ENCODE data around the gene ATP7A. TPM values are rescaled to one million over a fixed set of nuclear protein-coding genes. Genes with fewer than 3 reads are reported as not detected.

The ATP7A gene
- total RNA-seq, 2 experiments from 2014 or later: 8.0 TPM

Other genes starting within 250 kb of the ATP7A start
- 10 to 100 TPM; 56.8 to 60.4 TPM for gene ATRX, start 124.5 kb upstream of the ATP7A start, total RNA-seq
- 10 to 100 TPM; 40.5 to 44.7 TPM for gene MAGT1, start 15.3 kb upstream of the ATP7A start, total RNA-seq
- gene COX7B, start 11.2 kb upstream of the ATP7A start, total RNA-seq: 100 to 1,000 TPM; 295 to 320 TPM
- 1 to 10 TPM in 1 of 2 experiments, under 1 TPM in 1; 0.70 to 1.9 TPM for gene PGAM4, start 58.9 kb downstream of the ATP7A start, total RNA-seq
- gene PGK1, start 193.6 kb downstream of the ATP7A start, total RNA-seq: 100 to 1,000 TPM; 908 to 924 TPM
- gene TAF9B, start 229.0 kb downstream of the ATP7A start, total RNA-seq: 10 to 100 TPM; 23.0 TPM

Measured in activated CD4-positive, alpha-beta memory T cell treated with anti-CD3 and anti-CD28 coated beads for 36 hours (primary cell).